GM19240 (cell line): Measurements from ENCODE around the gene LYSMD2.

Experiments used
- DNase-seq: peaks from one replicate; pipeline ENCODE4 v3.0.0; 2011; ENCODE audit warnings: low spot score; ENCODE audit not compliant: insufficient read length

LYSMD2 gene

DNA sequence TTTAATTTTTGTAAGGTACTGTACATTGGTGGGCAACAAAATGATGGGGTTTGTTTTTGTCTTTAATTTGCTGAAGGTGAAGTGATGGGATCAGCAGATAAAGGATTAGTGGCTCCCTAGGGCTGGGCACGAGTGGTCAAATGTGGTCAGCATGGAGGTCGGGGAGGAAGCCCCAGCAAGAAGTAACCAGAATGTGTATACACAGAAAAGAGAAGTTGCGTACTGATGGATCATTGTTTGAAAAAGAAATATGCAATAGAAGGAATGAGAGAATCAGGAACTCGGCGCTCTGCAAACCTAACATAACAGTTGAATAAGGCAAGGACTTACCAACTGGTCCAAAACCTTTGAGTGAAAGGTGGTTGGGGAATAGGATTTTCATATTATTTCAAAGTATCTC is 15.4 kb upstream of the LYSMD2 start:
- no peak for DNase-seq

DNA sequence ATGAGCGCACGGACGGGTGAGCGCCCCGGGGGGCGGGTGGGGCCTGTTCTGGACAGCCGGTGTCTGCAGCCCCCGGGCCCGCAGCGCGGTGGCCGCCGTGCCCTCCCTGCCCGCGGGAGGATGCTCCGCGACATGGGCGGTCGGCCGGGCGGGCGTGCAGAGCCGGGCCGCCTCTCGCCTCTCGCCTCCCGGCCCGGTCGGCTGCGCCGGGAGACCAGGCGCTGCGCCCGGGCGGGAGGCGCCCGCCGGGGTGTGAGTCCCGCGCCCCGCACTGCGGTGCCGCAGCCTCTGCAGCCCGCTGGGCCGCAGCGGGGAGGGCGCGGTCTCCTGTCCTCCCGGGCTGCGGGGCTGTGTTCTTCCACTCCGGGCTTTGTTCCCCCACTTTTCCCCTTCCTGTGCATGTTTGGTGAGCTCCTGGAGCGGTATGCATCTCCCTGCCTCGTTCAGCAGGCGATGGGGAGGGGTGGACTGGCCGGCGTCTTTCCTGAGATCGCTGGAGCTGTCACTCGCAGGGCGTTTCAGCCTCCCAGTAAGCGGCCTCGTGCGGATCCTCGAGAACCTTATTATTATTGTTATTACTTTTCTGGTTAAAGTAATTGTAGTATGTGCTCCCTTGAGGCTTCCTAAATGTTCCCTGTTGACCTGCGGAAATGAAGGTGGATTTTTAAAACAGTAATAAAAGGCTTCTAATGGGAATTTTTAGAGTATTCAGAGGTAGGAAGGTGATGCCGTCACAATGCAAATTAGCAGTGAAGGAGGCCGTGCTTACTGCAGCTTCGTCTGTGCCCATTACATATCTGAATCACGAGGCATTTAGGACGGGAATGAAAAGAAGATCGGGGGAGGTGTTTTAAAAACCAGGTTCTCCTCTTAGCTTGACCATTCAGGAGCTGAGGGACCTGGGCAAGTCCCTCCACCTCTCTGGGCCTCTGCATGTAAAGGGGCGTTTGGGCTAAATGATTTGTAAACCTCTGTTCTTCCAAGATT is 14.5 kb upstream of the LYSMD2 start:
- no peak for DNase-seq

DNA sequence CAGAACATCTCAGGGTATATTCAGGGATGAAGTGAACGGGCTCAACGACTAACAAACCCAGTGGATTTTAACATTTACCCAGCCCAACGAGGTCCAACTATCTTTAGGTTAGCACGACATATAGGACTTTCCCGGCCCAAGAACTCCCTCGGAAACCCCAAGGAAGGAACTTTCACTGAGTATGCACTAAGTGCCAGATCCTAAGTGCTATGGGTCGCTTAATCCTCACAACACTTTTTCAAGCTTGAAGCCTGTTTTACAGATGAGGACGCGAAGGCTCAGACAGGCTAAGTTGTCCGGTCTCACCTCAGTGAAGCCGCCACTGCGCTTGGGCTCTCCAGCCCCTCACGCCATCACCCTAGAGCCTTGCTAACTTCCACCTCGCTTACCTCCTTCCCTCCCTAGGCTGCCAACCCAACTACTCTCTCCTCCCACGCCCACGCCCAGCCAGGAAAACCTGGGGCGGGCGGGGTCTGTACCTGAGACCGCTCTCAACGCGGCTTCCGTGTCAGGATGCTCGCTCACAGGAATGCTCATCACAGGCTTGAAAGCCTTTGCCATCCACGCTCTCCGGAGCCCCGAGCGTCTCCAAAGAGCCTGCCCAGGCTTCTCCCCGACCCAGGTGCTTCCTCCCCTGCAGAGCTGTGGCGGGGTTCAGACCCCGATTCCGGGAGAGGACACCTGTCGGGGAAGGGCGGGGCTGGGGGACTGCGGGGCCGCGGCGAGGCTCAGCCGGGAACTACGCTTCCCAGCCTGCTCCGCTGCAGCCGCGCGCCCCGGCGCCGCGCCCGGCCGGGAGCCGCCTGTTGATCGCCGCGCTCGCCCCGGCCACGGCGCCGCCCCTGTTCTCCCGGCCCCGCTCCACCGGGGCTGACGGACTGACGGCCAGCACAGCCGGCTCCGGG is 13.6 kb upstream of the LYSMD2 start, which contains the start of gene TMOD2:
TSS of gene TMOD2 (plus strand) at position 806 of the 905 bp plus-strand sequence. CDS start 14,845 bp downstream, outside the sequence.
- DNase-seq: no peak

GRCh38 chr15:51750186-51750585 is 12.7 kb upstream of the LYSMD2 start:
- no peak for DNase-seq

GRCh38 chr15:51749307-51749706 is 11.9 kb upstream of the LYSMD2 start:
- no peak for DNase-seq

DNA sequence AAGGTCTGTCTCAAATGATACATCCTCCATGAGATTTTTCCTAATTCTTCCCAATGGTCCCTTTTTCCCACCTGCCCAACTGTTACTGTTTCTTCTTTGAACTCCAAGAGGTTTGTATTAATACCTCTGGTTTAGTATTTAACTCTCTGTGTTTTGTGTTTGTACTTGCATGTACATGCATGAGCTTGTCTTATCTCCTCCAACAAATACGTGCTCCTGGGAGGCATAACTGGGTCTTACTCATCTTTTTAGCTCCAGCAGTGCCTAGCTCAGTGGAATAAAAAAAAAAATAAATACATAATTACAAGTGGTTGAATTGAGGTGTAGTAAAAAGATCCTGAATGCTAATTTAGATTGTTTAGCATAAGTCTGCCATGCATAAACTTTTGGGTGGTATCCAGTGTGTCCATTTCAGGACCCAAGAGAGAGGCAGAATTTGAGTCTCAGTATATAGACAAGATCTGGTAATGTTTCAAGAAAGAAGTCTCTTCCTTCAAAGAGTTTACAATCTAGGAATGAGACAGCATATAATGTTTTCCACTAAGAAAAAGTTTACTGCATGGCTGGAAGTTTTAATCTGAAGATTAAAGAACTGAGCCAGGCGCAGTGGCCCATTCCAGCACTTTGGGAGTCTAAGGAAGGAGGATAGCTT is 1.7 kb upstream of the LYSMD2 start:
- no peak for DNase-seq

DNA sequence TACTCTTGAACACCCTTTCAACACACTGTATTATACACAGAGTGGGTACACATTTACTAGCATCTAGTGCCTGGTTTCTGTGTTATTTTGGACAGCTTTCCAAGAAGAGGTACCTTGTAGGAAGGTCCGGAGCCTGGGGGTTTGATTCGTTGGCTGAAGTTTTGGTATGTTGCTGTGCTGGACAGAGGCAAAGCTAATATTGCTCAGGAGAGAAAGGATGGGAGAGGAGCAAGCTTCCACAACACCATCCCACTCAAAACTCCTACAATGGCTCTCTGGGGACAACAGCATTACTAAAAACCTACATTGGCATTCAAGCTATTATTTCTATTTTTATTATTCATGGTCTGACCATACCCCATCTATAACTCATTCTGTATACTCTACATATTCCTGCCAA is 1.1 kb upstream of the LYSMD2 start:
- DNase-seq: no peak

GRCh38 chr15:51736751-51737521 is 519 bp downstream of the LYSMD2 start:
- no peak for DNase-seq

GRCh38 chr15:51736069-51736468 is 1.4 kb downstream of the LYSMD2 start:
- DNase-seq: no peak

DNA sequence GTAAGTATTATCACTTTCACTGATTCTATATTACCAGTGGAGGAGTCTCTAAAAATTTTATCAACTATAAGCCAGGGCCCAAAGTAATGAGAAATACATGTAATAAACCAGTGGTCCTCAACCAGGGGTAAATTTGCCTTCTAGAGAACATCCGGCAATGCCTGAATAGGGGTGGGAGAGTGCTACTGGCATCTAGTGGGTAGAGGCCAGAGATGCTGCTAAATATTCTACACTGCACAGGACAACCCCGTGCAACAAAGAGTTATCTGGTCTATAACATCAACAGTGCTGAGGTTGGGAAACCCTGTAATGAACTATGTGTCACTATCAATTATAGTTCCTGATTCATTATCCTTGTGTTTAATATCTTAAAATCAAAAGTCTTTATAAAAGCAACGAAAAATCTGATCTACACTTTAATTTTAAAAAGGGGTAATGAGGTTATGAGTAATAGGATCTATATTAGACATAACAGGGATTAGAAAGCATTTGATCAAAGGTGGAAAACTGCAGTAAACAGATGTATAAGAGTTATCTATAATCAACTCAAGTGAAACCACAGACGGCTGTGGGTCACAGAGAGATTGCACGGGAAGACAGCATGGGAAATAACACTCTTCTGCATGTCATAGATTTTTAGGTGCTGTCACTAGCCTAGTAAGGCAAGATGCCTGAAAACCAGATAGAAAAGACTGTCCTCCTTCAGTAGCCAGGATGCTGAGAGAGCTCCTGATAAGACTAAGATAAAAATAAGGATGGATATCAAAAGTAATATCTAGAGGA is 2.0 kb downstream of the LYSMD2 start:
- no peak for DNase-seq

DNA sequence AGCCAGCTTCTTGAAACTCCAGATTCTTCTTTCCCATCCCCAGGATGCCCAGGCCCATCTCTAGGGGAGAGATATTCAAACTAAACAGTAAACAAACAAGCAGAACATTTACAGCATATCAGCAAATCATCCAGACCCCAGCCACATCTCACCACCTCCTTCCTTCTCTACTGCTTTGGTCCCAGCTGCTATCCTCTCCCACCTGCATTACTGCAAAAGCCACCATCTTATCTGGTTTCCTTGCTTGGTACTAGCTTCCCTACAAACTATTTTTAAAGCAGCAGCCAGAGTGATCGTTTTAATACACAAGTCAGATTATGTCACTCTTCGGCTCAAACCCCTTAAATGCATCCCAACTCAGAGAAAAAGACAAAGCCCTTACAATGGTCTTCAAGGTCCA is 4.8 kb downstream of the LYSMD2 start:
- no peak for DNase-seq

GRCh38 chr15:51731549-51732267 is 5.7 kb downstream of the LYSMD2 start:
- no peak for DNase-seq

DNA sequence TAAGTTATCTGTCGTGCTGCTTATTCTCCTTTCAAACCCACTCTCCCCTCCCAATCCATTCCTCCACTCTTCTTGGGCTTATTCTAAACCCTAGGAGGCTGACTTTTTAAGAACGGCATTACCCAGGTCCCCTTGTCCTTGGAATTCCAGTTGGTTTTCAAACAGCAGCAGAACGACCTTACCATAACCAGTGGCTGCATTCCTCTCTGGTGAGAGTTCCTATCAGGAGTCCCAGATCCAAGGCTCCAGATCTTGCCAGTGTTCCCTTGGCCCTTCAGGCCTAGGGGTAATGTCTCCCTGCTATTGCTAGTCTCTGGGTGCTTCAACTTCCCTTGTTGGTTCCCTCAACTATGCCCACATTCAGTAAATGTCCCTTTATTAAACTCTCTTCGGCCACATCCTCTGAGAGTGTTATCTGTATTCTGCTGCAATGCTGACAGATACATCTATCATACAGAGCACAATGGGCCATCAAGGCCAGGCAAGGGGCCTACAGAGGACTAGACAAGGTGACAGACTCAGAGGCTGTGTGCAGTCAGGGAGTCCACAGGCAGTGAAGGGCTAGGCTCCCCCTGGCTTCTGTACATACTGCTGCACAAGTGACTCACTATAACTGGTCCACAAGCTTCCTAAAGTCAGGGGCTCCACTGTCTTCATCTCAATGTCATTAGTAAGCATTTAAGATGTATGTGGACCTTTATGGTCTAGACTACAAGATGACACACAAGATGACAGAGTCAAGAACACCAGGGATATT is 10.1 kb downstream of the LYSMD2 start:
- no peak for DNase-seq

DNA sequence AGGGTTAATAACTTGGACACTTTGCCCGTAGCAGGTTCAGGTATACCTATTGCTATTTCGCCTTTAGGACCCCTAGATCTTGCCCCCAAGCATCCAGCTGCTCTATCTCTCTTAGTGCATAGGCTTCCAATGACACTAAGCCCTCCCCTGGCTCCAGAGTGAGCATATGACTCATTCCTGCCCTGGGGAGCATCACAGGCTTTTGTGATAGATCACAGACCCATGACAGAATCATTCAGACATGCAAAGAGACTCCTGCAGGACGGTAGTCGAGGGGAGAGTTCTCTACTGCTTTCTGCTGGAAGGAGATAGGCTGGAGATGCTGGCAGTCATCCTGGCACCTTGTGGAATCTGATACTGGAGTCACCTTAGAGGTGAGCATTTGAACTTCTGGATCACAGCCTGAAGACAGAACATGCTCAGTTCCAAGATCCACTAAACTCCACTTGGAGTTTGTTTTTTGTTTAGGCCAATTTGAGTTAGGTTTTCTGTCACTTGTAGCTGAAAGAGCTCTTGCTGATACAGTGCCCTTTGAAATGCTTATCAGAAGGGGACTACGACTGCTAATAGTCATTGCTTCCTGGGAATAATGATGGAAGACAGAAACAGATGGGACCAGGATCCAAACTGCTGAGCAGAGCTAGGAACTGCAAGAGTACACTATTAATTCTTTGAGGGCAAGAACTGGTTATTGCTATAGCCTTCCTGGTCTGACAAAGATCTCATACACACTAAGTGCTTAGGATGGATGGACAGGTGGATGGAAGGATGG is 11.0 kb downstream of the LYSMD2 start:
- no peak for DNase-seq

DNA sequence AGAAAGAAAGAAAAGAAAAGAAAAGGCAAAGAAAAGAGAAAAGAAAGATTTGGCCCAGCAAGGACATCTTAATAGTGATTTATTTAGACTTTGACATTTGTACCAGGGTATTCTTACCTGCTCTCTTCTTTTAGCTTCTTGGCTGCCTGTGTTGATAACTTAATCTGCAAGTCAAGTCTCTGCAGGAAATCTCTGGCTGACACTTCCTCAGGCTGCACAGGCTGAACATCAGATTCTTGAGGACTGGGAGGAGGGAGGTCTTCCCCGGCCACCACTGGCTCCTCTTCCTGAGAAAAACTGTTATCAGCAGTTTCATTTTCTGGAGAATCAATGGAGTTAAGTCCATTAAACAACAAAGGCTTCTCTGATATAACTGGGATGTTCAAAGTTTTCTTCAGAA is 12.8 kb downstream of the LYSMD2 start:
- no peak for DNase-seq

DNA sequence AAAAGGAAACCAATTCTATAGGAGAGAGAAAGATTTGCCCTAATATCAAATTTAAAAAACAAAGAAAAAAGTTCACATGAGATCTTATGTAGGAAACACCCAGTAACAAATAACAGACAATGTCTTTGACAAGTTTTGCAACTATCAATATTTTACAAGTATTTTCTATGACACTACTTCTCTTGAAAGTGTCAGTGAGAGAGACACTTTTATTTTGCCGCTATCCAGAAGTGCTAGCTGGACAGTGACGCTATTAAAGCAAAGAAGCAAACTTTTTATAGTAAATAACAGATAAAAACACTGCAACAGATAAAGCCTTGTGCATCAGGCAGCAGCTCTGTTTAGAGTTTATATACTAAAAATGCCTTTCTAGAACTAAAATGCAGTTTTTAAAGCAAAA is 13.3 kb downstream of the LYSMD2 start:
- DNase-seq: no peak

GRCh38 chr15:51721199-51721960 is 16.1 kb downstream of the LYSMD2 start:
- DNase-seq: no peak
